Prostate gland (tissue), 2 donors: Measurements from ENCODE around the gene CATSPERD. TPM values are rescaled to one million over a fixed set of nuclear protein-coding genes. Genes with fewer than 3 reads are reported as not detected.

Experiments
- DNase-seq: peaks from one replicate; pipeline ENCODE4 v3.0.0-alpha.2; 2019; ENCODE audit warnings: low spot score
- H3K27ac ChIP-seq, 2 donors: fragments of 200-600 bp; sonication (generic); 2 replicates each; pipeline ENCODE4 v1.5.1; 2017 to 2019
- H3K27me3 ChIP-seq: fragments of 200-600 bp; sonication (generic); replicated peaks from 2 replicates; pipeline ENCODE4 v1.5.1; 2019; ENCODE audit not compliant: insufficient read depth
- H3K36me3 ChIP-seq, 2 donors: fragments of 200-600 bp; sonication (generic); 1 replicate in 1 of 2; 2 replicates in 1 of 2; pipeline versions ENCODE4 v1.5.1 to v1.8.1; 2017 to 2019
- H3K4me1 ChIP-seq: fragments of 200-600 bp; sonication (generic); replicated peaks from 2 replicates; pipeline ENCODE4 v1.5.1; 2019
- H3K4me3 ChIP-seq, 2 donors: fragments of 200-600 bp; sonication (generic); 2 replicates each; pipeline ENCODE4 v1.5.1; 2017 to 2019
- H3K9me3 ChIP-seq: fragments of 200-600 bp; sonication (generic); 2 replicates; pipeline ENCODE4 v1.5.1; 2017
- POLR2A ChIP-seq: fragments of 450-650 bp; IDR thresholded peaks from one replicate; pipeline ENCODE4 v1.6.1; 2016; ENCODE audit warnings: antibody characterized with exemption, mild to moderate bottlenecking
- POLR2AphosphoS5 ChIP-seq: sonication (generic); formaldehyde crosslinking; IDR thresholded peaks from one replicate; pipeline ENCODE4 v1.6.1; 2017; ENCODE audit warnings: antibody characterized with exemption
- WGBS: methylation state at CpG from one replicate; pipeline ENCODE4 v1.1.5; 2018; 5-methylcytosine and 5-hydroxymethylcytosine counted together
- intact Hi-C: fragments of 100-400 bp; cut with DNase I; formaldehyde crosslinking; loops from one replicate; pipeline ENCODE4 v1.14.2; 2022
- total RNA-seq, 2 donors: library from RNA; depleted of rRNA; stranded (reverse); fragments of >200 nt; gene quantifications; one replicate each; pipeline ENCODE4 v1.1.0, GENCODE V29; 2016
- TF ChIP-seq, protein P1 (sequence below), 4 experiments: fragments of 200-600 bp in 2 of 4; fragments of 450-650 bp in 2 of 4; sonication (generic) in 2 of 4; IDR thresholded peaks; 1 replicate in 3 of 4; 2 replicates in 1 of 4; pipeline ENCODE4 v1.5.1; 2016 to 2019; ENCODE audit warnings: antibody characterized with exemption in 4 of 4, mild to moderate bottlenecking in 2 of 4, moderate library complexity in 2 of 4

Gene CATSPERD
- total RNA-seq, 2 donors from 2014 or later: 1.4 TPM; not detected in 1

DNA sequence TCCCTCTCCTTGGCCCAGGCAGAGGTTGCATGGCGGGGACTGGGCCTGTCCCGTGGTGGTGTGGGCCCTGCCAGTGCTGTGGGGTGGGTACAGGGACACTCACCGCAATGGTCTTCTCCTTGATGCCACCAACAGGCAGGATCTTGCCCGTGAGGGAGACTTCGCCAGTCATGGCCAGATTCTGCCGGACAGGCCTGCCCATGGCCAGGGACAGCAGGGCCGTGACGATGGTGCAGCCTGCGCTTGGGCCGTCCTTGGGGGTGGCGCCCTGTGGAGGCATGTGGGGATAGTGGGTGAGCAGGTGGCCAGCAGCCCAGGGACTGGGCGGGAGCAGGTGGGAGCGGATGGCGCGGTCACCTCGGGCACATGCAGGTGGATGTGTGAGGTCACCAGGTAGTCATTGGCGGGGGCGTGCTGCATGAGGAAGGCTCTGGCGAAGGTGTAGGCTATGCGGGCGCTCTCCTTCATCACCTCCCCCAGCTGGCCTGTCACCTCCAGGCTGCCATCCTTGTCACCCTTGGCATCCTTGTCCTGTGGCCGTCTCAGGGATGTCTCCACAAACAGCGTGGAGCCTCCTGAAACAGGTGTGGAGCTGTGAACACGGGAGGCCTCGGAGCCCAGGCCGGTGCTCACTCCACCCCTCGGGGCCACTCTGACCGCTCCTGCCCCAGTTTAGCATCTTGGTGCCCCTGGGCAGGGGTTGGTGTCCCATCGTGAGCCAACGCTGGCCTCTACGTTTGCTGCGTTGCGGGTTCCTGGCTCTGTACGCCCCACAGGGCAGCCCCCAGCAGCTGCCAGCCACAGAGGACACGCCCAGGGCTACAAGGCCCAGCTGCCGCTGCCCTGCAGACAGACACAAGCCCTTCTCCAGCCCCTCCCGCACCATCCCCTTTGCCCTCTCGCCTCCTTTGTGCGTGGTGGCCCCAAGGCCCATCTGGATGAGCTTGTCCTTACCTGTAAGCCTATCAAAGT lies 27.0 kb upstream of the CATSPERD start:
- H3K36me3 ChIP-seq: peaks cover 7 to 34% of the 10 kb centered on the region in 2 donors
- no peak for DNase-seq
- H3K4me1 ChIP-seq: peaks cover 13% of the 10 kb centered on the region
- H3K4me3 ChIP-seq: no peak overlapping the region
- intact Hi-C loops: no loop called here
- H3K9me3 ChIP-seq: no peaks in the 10 kb centered on the region
- no peak overlapping the region for H3K27ac ChIP-seq
- H3K27me3 ChIP-seq: no peaks in the 10 kb centered on the region
- TF ChIP-seq POLR2AphosphoS5: no peak
- TF ChIP-seq, protein P1, sequence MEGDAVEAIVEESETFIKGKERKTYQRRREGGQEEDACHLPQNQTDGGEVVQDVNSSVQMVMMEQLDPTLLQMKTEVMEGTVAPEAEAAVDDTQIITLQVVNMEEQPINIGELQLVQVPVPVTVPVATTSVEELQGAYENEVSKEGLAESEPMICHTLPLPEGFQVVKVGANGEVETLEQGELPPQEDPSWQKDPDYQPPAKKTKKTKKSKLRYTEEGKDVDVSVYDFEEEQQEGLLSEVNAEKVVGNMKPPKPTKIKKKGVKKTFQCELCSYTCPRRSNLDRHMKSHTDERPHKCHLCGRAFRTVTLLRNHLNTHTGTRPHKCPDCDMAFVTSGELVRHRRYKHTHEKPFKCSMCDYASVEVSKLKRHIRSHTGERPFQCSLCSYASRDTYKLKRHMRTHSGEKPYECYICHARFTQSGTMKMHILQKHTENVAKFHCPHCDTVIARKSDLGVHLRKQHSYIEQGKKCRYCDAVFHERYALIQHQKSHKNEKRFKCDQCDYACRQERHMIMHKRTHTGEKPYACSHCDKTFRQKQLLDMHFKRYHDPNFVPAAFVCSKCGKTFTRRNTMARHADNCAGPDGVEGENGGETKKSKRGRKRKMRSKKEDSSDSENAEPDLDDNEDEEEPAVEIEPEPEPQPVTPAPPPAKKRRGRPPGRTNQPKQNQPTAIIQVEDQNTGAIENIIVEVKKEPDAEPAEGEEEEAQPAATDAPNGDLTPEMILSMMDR (IDR thresholded peaks at IDR 0.05): no peak
- TF ChIP-seq POLR2A: no peak
- WGBS: 78% methylated on average over 34 of the region's 39 CpGs

DNA sequence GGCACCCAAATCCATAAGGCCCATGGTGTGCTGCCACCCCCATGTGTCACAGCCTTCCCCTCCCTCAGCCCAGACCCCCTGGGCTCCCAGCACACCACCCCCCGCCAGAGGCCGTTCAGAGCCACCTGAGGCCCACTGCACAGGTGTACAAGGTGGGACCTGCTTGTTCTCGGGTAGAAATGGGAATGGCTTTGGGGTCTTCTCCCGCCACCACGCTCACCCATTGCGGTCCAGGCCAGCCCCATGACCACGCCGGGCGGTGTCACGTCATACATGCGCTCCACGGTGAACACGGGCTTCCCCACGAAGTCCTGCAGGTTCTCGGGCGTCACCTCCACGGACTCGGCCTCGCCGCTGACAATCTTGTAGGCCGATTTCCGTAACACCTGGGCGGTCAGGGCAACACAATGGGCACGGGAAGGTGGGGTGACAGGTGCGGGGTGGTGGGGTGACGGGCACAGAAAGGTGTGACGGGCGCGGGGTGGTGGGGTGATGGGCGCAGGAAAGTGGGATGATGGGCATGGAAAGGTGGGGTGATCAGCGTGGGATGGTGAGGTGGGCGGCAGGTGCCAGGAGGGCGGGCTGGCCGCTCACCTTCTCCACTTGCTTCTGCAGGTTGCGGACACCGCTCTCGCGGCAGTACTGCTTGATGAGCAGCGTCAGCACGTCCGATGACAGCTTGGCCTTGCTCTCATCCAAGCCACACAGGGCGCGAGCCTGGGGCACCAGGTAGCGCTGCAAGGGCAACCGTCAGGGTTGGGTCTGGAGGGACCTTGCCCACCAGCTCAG lies 26.1 kb upstream of the CATSPERD start:
- TF ChIP-seq POLR2A (no peak), POLR2AphosphoS5 (no peak)
- TF ChIP-seq, protein P1 (IDR thresholded peaks at IDR 0.05): no peak
- Histone ChIP-seq H3K27ac (no peak overlapping the region), H3K27me3 (no peaks in the 10 kb centered on the region), H3K36me3 (peaks cover 7 to 39% of the 10 kb centered on the region in 2 donors), H3K4me1 (peaks cover 13% of the 10 kb centered on the region), H3K9me3 (no peaks in the 10 kb centered on the region), H3K4me3 (no peak overlapping the region)
- intact Hi-C loops: no loop called here
- no peak for DNase-seq
- WGBS: 85% methylated on average over 41 of the region's 45 CpGs

DNA sequence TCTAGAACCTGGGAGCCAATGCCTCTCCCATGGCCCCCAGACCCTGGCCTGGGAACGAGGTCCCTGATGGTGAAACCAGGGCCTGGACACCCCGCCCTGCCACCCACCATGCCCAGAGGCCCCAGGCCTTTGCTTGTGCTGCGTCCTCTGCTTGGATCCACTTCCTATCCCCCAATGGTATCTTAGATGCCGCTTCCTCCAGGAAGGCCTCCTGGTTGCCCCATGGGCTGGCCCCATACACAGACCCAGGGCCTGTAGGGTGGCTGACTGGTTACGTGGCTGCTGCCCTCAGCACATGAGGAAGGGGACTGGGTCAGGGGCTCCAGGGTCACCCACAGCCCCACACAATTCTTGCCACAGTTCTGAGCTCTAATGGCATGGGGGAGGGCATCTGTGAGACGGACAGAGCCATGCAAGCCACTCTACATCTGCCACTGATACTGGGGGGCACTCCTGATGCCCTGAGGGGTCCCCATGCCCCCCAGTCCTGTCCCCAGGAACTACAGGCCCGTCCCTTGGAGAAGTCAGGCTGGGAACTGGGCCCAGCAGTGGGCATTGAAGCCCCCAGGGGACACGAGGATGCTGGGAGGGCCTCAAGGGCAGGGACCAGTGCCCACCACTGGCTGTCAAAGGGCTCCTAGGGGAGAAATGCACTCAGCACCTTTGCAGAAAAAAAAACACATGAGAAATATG lies 25.3 kb upstream of the CATSPERD start:
- H3K36me3 ChIP-seq: peaks cover 7 to 39% of the 10 kb centered on the region in 2 donors
- intact Hi-C loops: no loop called here
- no peak overlapping the region for H3K4me3 ChIP-seq
- TF ChIP-seq, protein P1 (IDR thresholded peaks at IDR 0.05): no peak
- no peak for TF ChIP-seq POLR2A
- no peaks in the 10 kb centered on the region for H3K9me3 ChIP-seq
- H3K27me3 ChIP-seq: no peaks in the 10 kb centered on the region
- WGBS: 92% methylated on average over 8 of the region's 8 CpGs
- H3K27ac ChIP-seq: no peak overlapping the region
- no peak for DNase-seq
- peaks cover 13% of the 10 kb centered on the region for H3K4me1 ChIP-seq

DNA sequence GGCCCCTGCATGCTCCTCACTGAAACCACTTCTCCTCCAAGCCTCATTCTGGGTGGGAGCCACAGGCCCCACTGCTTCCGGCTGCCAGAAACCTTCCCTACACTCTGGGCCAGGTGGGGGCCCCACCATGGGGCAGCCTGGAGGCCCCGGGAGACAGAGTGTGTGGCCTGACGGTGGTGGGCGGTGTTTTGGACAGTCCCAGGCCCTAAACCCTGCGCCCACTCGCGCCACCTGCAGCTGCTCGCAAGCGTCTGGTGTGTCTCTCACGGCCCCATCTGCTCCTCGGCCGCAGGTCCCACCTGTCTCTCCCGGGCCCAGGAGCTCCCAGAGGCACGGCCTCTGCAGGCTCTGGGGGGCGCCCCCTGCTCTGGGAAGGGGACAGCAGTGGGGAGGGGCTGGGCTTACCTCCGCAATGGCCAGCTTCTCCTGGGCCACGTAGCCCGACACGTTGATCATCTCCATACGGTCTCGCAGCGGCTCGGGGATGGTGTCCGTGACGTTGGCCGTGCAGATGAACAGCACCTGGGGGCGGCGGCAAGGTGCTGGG lies 24.7 kb upstream of the CATSPERD start:
- intact Hi-C loops: no loop called here
- Histone ChIP-seq H3K4me3 (no peak overlapping the region), H3K9me3 (no peaks in the 10 kb centered on the region), H3K4me1 (peaks cover 13% of the 10 kb centered on the region), H3K27me3 (no peaks in the 10 kb centered on the region), H3K27ac (no peak overlapping the region), H3K36me3 (peaks cover 7 to 42% of the 10 kb centered on the region in 2 donors)
- TF ChIP-seq POLR2A (no peak), POLR2AphosphoS5 (no peak)
- TF ChIP-seq, protein P1 (IDR thresholded peaks at IDR 0.05): no peak
- no peak for DNase-seq
- WGBS: 85% methylated on average over 28 of the region's 28 CpGs
